ENCODE measurements around the gene GET4. TPM values are rescaled to one million over a fixed set of nuclear protein-coding genes. Genes with fewer than 3 reads are reported as not detected.
"Not testable (repeated sequence)": the region's sequence is repeated elsewhere in the genome, so short reads cannot be mapped to it uniquely, and the experiment has no call there.

GET4 gene
- total RNA-seq, 1 donor from 2014 or later: 58.2 TPM

GRCh38 chr7:906776-907157 lies 30.4 kb downstream of the GET4 start:
- peaks cover 26% of the 10 kb centered on the region for H3K27me3 Mint-ChIP-seq
- no peak for DNase-seq (ENCODE audit: low spot score, unreplicated experiment)
- no peaks in the 10 kb centered on the region for H3K4me1 Mint-ChIP-seq (ENCODE audit: low read depth)
- H3K36me3 Mint-ChIP-seq (ENCODE audit: insufficient read depth): no peaks in the 10 kb centered on the region
- no peak for TF ChIP-seq CTCF (IDR thresholded peaks at IDR 0.05; ENCODE audit: unreplicated experiment)
- H3K4me3 Mint-ChIP-seq (ENCODE audit: low read depth): no peak overlapping the region
- H3K27ac Mint-ChIP-seq: no peak overlapping the region
- no peaks in the 10 kb centered on the region for H3K9me3 Mint-ChIP-seq (ENCODE audit: low read depth)

GRCh38 chr7:907158-907980 lies 31.0 kb downstream of the GET4 start:
- no peak for DNase-seq (ENCODE audit: low spot score, unreplicated experiment)
- Mint-ChIP-seq H3K4me3 (ENCODE audit: low read depth) (no peak overlapping the region), H3K4me1 (ENCODE audit: low read depth) (no peaks in the 10 kb centered on the region), H3K9me3 (ENCODE audit: low read depth) (no peaks in the 10 kb centered on the region), H3K36me3 (ENCODE audit: insufficient read depth) (no peaks in the 10 kb centered on the region), H3K27ac (no peak overlapping the region), H3K27me3 (peaks cover 25% of the 10 kb centered on the region)
- no peak for TF ChIP-seq CTCF (IDR thresholded peaks at IDR 0.05; ENCODE audit: unreplicated experiment)

GRCh38 chr7:908159-908581 lies 31.8 kb downstream of the GET4 start:
- H3K9me3 Mint-ChIP-seq (ENCODE audit: low read depth): no peaks in the 10 kb centered on the region
- no peak for DNase-seq (ENCODE audit: low spot score, unreplicated experiment)
- H3K4me1 Mint-ChIP-seq (ENCODE audit: low read depth): no peaks in the 10 kb centered on the region
- H3K4me3 Mint-ChIP-seq (ENCODE audit: low read depth): no peak overlapping the region
- peaks cover 17% of the 10 kb centered on the region for H3K27me3 Mint-ChIP-seq
- H3K27ac Mint-ChIP-seq: no peak overlapping the region
- no peak for TF ChIP-seq CTCF (IDR thresholded peaks at IDR 0.05; ENCODE audit: unreplicated experiment)
- H3K36me3 Mint-ChIP-seq (ENCODE audit: insufficient read depth): no peaks in the 10 kb centered on the region

- H3K4me1 Mint-ChIP-seq (ENCODE audit: low read depth); H3K36me3 Mint-ChIP-seq (ENCODE audit: insufficient read depth); H3K27ac Mint-ChIP-seq; H3K9me3 Mint-ChIP-seq (ENCODE audit: low read depth); H3K4me3 Mint-ChIP-seq (ENCODE audit: low read depth): not testable (repeated sequence)
- peaks cover 17% of the 10 kb centered on the region for H3K27me3 Mint-ChIP-seq
- peak; percentile 84 for TF ChIP-seq CTCF (IDR thresholded peaks at IDR 0.05; ENCODE audit: unreplicated experiment)
- DNase-seq (ENCODE audit: low spot score, unreplicated experiment): peak; percentile 76
Measured at GRCh38 chr7:908591-909357, 32.4 kb downstream of the GET4 start.
